HG03196 (cell line): ENCODE data around the gene RAB40C.

Experiments used
- ATAC-seq: cut with Tn5 transposase; IDR thresholded peaks from one replicate; pipeline ENCODE4 v1.9.1; 2021; ENCODE audit not compliant: unreplicated experiment

Gene RAB40C

DNA sequence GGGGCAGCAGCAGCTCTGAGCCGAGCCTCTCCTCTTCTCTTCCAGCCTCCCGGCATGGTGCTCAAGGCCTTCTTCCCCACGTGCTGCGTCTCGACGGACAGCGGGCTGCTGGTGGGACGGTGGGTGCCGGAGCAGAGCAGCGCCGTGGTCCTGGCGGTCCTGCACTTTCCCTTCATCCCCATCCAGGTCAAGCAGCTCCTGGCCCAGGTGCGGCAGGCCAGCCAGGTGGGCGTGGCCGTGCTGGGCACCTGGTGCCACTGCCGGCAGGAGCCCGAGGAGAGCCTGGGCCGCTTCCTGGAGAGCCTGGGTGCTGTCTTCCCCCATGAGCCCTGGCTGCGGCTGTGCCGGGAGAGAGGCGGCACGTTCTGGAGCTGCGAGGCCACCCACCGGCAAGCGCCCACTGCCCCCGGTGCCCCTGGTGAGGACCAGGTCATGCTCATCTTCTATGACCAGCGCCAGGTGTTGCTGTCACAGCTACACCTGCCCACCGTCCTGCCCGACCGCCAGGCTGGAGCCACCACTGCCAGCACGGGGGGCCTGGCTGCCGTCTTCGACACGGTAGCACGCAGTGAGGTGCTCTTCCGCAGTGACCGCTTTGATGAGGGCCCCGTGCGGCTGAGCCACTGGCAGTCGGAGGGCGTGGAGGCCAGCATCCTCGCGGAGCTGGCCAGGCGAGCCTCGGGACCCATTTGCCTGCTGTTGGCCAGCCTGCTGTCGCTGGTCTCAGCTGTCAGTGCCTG, 15.7 kb upstream of the RAB40C start:
- ATAC-seq, result no peak

GRCh38 chr16:575354-576196, 14.3 kb upstream of the RAB40C start:
- no peak for ATAC-seq

DNA sequence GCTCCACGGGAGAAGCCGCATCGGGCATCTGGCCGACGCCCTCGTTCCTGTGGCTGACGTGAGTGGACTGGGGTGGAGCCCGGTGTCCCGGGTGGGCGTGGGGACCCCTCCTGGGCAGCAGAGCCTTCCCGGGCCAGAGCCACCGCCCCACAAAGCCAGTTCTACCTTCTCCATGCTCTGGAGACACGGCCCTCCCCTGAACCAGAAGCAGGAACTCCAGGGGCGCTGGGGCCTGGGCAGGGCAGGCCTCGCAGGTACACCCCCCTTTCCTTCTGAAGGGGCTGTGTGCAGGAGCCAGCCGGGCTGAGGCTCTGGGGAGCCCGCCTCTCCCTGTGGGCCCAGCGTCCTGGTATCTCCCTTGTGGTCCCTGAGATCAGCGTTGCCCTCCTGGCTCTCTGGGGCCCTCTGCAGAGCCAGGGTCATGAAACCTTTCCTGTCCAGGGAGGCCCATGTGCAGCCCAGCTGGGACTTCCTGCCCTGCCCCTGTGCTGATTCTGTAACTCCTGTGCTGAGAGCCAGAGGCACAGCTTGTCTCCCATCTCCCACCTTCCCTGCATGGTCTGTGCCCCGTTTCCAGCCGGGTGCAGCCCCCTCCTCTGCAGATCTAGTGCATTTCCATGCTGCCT, 13.6 kb upstream of the RAB40C start:
- no peak for ATAC-seq

- ATAC-seq, result no peak
These were observed 13.1 kb upstream of the RAB40C start for GRCh38 chr16:576823-577201.

DNA sequence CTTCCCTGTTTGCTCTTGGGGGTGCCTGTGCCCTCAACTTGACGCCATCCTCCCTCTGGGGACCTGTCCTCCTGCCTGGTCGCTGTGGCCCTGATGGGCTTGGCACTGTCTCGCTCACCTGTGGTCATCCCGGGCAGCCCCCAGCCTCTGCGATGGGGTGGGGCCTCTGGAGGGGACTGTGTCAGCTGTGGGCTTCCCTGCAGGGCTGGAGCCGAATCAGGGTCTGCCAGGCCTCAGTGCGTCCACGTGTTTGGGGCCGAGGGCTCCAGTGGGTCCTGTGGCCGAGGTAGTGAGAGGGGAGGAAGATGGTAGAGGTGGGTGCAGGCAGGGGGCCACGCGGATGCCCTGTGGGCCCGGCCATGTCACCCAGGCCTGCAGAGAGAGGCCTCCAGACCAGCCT, 12.1 kb upstream of the RAB40C start:
- no peak for ATAC-seq

DNA sequence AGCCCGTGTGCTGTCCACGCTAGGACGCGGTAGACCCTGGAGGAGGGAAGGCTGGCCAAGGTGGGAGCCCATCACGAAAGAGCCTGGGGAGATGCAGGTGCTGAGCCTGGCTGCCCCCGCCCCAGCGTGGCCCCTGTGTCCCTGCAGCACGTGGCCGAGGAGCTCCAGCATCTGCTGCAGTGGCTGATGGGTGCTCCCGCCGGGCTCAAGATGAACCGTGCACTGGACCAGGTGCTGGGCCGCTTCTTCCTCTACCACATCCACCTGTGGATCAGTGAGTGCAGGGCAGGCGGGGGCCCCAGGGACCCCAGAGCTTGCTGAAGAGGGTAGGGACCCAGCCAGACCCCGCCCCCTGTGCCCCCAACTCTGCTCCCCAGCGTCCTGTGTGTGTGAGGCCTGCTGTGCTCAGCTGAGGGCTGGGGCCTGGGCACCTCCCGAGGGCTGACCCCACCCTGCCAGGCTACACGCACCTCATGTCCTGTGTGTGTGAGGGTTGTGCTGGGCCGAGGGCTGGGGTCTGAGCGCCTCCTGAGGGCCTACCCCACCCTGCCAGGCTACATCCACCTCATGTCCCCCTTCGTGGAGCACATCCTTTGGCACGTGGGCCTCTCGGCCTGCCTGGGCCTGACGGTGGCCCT, 11.5 kb upstream of the RAB40C start:
- ATAC-seq, result no peak

- ATAC-seq, result no peak
These were observed 10.9 kb upstream of the RAB40C start for GRCh38 chr16:578870-579405.

DNA sequence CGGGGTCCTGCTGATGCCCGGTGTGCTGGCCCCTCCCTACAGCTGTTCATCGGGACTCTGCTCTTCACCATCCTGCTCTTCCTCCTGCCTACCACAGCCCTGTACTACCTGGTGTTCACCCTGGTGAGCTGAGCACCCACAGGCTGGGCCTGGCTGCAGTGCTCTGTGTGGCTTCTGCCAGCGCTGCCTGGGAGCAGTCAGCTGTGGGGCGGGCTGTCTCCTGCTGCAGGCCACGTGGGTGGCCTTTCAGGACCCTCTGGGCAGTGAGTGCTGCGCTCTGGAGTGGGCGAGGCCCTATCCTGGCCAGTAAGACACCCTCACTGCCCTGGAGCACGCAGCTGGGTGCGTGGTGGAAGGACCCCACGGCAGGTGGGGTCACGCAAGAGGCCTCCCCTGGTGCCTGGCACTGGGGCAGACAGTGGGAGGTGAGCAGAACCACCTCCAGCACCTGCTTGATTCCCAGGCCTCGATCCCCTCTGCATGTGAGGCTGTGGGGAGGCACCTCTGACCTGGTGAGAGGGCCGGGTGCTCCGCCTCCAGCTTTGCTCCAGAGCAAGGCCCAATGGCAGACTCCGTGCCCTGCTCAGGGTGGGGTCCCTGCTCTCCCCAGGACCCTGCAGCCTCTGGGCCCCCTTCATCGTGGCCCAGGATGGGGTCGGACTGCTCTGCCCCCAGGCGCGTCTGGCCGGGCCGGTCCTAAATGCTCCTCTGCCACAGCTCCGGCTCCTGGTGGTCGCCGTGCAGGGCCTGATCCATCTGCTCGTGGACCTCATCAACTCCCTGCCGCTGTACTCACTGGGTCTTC, 9.5 kb upstream of the RAB40C start:
- ATAC-seq, result no peak

DNA sequence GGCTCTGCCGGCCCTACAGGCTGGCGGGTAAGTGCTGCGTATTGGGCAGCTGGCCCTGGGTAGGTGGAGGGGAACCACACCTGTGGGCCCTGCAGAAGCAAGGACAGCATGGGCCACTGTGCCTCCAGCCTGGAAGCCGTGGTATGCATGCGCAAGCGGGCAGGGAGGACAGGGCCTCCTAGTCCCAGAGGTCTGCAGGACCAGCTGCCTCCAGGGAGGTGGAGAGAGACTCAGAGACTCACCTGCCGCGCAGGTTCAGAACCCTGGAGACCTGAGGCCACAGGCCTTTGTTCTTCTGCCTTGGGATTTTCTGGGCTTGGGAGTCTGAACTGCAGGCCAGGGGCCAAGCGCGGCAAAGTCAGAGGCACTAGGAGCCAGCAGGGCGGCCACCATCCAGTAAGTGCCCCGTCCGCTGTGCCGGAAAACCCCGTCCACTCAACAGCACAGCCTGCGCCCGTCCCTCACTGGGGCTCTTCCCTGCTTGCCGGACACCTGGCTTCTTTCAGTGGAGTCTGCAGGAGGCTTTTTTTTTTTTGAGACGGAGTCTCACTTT, 8.8 kb upstream of the RAB40C start:
- ATAC-seq, result no peak

DNA sequence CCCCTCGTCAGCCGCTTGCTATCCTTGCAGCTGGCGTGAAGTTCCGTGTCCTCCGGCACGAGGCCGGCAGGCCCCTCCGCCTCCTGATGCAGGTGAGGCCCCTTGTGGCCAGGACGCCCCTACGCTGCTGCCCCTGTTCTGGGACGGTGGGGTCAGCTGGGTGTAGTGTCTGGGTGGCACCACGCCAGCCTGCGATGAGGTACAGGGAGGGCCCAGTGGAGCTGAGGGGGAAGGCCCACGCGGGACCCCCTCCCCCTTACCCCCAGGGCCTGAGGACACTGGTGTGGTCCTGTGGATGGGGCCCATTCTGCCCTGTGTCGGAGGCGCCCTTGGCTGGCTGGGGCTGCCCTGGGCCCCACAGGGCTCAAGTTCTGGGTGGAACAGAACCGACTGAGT, 7.7 kb upstream of the RAB40C start:
- ATAC-seq, result no peak

DNA sequence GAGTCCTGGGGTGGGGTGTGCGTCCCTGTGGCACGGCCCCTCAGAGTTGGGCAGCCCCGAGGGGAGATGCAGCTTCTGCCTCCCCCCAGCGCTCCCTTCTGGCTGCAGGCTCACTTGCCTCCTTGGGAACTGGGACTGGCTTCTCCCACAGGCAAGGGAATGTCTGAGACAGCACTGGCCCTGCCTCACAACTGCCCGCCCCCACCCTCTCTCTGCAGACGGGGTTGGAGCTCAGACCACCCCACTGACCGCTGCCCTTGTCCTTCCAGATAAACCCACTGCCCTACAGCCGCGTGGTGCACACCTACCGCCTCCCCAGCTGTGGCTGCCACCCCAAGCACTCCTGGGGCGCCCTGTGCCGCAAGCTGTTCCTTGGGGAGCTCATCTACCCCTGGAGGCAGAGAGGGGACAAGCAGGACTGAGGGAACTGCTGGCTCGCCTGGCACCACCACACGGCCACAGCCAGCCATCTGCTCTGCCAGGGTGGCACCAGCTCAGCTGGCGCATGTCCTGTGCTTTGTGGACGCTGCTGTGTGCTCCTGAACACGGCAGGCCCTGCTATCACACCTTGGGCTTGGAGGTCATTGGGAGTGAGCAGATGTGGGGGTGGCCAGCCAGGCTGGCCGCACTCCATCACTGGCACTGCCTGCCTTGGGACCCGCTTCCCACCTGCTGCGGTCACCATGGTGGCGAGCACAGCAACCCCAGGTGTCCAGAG, 7.1 kb upstream of the RAB40C start:
- no peak for ATAC-seq

DNA sequence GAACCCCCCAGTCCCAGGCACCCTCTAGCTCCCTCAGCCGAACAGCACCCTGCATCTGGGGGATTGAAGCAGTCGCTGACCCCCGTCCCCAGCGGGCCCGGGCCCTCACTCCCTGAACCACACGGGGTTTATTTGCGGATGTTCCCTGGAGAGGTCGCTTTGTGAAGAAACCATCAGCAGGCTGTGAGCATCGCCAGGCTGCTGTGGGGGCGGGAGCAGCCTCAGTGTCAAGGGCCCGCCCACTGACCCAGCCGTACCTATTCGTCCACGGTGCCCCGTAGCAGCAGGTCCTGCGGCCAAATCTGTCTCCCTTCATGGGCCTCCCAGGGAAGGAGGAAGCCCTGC, 6.4 kb upstream of the RAB40C start:
- ATAC-seq, result no peak

- no peak for ATAC-seq
These were observed 5.9 kb upstream of the RAB40C start for GRCh38 chr16:583815-584591.

DNA sequence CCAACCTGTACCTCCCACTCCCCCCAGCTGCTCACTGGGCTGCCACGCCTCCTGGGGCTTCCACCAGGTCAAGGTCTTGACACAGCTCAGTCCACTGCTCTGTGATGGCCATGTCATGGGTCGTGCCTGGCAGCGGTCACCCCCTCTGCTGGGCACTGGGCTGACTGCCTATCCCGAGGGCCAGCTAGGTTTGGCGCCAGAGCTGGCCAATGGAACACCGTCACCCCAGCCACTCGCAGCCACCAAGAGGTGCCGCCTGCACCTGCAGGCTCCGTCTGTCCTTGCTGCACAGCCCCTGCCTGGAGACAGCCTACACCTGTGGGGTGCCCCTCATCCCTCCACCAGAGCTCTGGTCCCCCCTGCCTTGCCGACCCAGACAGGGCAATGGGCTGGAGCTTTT, 4.5 kb upstream of the RAB40C start:
- ATAC-seq, result no peak

GRCh38 chr16:586047-586644, 3.7 kb upstream of the RAB40C start:
- no peak for ATAC-seq

DNA sequence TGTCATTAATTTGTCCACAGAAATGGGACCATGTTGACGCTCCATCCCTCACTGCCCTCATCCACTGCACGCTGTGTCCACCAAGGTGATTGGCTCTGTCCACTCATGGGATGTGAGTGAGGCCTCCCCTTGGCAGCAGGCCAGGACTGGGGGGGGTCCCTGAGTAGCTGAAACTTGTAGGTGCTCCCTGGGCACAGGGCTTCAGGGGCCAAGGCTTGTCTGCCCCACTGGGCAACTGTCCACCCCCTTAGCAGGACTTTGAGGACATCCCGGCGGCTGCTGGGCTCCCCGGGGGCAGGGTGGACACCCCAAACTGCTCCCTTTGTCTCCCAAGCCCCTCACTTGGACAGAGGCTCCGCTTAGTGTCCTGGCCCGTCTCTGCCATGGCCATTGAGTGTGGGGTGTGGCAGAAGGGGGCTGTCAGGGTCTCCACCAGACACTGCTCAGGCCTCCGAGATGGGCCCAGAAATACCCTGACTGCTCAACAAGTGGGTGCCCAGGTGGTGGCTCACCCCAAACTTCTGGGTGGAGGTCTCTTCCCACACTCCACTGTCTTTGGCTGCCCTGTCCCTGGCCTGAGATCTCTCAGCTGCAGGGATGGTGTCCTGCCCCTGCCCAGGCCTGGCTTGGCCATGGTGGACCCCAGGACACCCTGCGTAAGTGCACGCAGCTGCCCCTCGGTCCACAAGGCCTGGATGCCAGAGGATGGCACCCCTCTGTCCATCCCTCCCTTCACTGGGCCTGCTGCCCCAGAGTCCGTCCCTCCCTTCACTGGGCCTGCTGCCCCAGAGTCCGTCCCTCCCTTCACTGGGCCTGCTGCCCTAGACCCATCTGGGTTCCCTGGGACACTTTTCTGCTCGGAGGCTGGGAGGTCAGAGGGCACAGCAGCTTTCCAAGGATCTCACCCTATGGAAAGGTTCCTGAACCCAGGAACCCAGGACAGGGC, 2.9 kb upstream of the RAB40C start:
- ATAC-seq, result no peak

DNA sequence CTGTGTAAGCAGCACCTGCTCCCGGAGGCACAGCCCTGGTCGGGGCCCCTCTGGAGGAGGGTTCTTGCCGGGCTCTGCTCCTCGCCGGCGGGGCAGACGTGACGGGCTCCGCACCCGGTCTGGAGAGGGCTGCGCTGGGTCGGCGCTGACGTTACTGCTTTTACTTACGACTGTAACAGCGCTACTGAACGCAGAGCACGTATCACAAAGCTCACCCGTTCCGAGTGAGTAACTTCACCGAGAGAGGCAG, 1.3 kb upstream of the RAB40C start:
- no peak for ATAC-seq
